ENCODE measurements around the gene LPAR2.
"Not testable (repeated sequence)": the region's sequence is repeated elsewhere in the genome, so short reads cannot be mapped to it uniquely, and the experiment has no call there.

LPAR2 gene

DNA sequence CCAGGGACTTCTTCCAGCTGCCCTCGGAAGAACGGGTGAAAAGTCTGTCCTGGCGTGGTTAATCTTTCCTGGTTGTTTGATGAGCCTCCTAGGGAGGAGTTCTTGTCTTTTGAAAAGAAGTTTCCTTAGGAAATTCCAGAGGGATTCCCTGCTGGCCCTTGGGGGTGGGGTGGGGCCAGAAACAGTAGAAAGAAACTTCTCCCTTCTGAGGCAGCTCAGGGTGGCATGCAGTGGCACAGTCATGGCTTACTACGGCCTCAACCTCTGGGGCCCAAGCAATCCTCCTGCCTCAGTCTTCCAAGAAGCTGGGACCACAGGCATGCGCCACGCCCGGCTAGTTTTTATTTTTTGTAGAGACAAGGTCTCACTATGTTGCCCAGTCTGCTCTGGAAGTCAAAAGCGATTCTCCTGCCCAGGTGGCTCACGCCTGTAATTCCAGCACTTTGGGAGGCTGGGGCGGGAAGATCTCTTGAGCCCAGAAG, 42.1 kb upstream of the LPAR2 start:
- Histone ChIP-seq H3K27me3 (ENCODE audit: control insufficient read depth, insufficient read depth, low read length) (no peaks in the 10 kb centered on the region), H2AFZ (no peak overlapping the region), H3K9me3 (ENCODE audit: control insufficient read depth, low read length) (no peaks in the 10 kb centered on the region), H3K79me2 (no peaks in the 10 kb centered on the region), H3K4me2 (ENCODE audit: low read length) (peak overlapping the region; percentile 94), H3K4me3 (ENCODE audit: low read depth, low read length) (no peak overlapping the region), H3K36me3 (ENCODE audit: control insufficient read depth, insufficient read depth, low read length) (no peaks in the 10 kb centered on the region), H3K9ac (no peak overlapping the region), H3K27ac (no peak overlapping the region), H3K4me1 (no peaks in the 10 kb centered on the region)
- TF ChIP-seq, protein P1, sequence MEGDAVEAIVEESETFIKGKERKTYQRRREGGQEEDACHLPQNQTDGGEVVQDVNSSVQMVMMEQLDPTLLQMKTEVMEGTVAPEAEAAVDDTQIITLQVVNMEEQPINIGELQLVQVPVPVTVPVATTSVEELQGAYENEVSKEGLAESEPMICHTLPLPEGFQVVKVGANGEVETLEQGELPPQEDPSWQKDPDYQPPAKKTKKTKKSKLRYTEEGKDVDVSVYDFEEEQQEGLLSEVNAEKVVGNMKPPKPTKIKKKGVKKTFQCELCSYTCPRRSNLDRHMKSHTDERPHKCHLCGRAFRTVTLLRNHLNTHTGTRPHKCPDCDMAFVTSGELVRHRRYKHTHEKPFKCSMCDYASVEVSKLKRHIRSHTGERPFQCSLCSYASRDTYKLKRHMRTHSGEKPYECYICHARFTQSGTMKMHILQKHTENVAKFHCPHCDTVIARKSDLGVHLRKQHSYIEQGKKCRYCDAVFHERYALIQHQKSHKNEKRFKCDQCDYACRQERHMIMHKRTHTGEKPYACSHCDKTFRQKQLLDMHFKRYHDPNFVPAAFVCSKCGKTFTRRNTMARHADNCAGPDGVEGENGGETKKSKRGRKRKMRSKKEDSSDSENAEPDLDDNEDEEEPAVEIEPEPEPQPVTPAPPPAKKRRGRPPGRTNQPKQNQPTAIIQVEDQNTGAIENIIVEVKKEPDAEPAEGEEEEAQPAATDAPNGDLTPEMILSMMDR (IDR thresholded peaks at IDR 0.05) = no peak

GRCh38 chr19:19668230-19669012, 40.4 kb upstream of the LPAR2 start, which contains the start of gene ZNF101:
TSS of gene ZNF101 (plus strand) at chr19:19668839. CDS start at chr19:19668964, 125 bp downstream.
- Histone ChIP-seq H3K9ac (peak within 1 kb of the TSS; percentile 38), H3K4me1 (no peaks in the 10 kb centered on the region), H3K27ac (peak within 1 kb of the TSS; percentile 65), H3K9me3 (ENCODE audit: control insufficient read depth, low read length) (no peaks in the 10 kb centered on the region), H3K4me3 (ENCODE audit: low read depth, low read length) (peak within 1 kb of the TSS; percentile 87), H3K36me3 (ENCODE audit: control insufficient read depth, insufficient read depth, low read length) (no peaks in the 10 kb centered on the region), H3K27me3 (ENCODE audit: control insufficient read depth, insufficient read depth, low read length) (no peaks in the 10 kb centered on the region), H2AFZ (peak within 1 kb of the TSS; percentile 95), H3K4me2 (ENCODE audit: low read length) (peak within 1 kb of the TSS; percentile 94), H3K79me2 (no peaks in the 10 kb centered on the region)
- TF ChIP-seq, protein P1 (IDR thresholded peaks at IDR 0.05) = no peak

DNA sequence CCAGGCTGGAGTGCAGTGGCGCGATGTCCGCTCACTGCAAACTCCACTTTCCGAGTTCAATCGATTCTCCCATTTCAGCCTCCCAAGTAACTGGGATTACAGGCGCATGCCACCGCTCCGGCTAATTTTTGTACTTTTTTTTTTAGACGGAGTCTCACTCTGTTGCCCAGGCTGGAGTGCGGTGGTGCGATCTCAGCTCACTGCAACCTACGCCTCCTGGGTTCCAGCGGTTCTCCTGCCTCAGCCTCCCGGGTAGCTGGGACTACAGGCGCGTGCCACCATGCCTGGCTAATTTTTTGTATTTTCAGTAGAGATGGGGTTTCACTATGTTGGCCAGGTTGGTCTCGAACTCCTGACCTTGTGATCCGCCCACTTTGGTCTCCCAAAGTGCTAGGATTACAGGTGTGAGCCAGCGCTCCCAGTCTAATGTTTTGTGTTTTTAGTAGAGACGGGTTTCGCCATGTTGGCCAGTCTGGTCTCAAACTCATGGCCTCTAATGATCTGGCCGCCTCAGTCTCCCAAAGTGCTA, 37.5 kb upstream of the LPAR2 start:
- not testable (repeated sequence) for H3K9me3 ChIP-seq (ENCODE audit: control insufficient read depth, low read length); H3K4me3 ChIP-seq (ENCODE audit: low read depth, low read length); H3K36me3 ChIP-seq (ENCODE audit: control insufficient read depth, insufficient read depth, low read length); H3K27me3 ChIP-seq (ENCODE audit: control insufficient read depth, insufficient read depth, low read length); H3K27ac ChIP-seq; H2AFZ ChIP-seq; H3K4me1 ChIP-seq; H3K79me2 ChIP-seq; H3K9ac ChIP-seq; H3K4me2 ChIP-seq (ENCODE audit: low read length)

DNA sequence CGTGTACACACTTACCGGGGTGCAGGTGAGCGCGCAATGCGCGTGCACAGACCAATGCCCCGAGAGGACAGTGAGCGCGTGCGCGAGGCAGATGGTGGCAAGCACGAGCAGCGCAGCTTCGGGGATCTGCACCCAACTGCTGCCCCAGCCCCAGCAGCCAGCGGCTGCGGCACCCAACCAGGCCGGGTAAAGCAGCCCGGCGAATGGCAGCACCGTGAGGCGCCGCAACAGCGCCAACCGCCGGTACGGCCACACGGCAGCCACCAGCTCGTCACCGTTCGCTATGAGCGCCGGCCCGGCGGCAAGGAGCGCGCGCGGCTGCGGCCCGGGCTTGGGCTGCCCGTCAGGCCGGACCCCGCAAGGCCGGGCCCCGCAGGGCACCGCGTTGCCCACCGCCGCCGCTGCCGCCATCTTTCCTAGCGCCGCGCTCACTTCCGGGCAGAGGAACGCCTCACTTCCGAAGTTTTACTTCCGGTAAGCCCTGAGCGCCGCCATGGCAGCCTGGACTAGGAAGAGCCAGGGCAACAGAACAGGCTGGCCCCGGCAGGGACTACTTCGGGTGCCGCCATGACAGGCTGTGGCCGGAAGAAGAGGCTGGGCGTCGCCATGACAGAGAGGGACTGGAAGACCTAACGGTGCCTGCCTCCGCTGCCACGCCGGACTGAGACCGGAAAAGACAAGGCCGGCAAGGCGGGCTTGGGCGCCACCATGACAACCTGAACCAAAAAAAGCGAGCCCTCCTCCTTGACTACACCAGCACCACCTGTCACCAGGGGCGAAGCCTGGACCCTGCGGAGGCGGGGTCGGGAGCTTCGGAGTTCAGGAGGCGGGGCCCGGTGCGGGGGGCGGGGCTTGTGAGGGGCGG, 35.5 kb upstream of the LPAR2 start, which contains the start of gene ATP13A1:
TSS of gene ATP13A1 (minus strand) at position 421 of the 865 bp plus-strand sequence. CDS start at position 411, 10 bp downstream.
- H2AFZ ChIP-seq = peak within 1 kb of the TSS; percentile 71
- TF ChIP-seq, protein P1 (IDR thresholded peaks at IDR 0.05) = no peak

GRCh38 chr19:19662871-19663255, 34.8 kb upstream of the LPAR2 start:
- Histone ChIP-seq H2AFZ (peak overlapping the region; percentile 71), H3K79me2 (peaks cover 4% of the 10 kb centered on the region), H3K27me3 (ENCODE audit: control insufficient read depth, insufficient read depth, low read length) (no peaks in the 10 kb centered on the region), H3K9ac (no peak overlapping the region), H3K36me3 (ENCODE audit: control insufficient read depth, insufficient read depth, low read length) (no peaks in the 10 kb centered on the region), H3K4me2 (ENCODE audit: low read length) (peak overlapping the region; percentile 98), H3K4me3 (ENCODE audit: low read depth, low read length) (peak overlapping the region; percentile 81), H3K27ac (peak overlapping the region; percentile 88), H3K4me1 (peaks cover 10% of the 10 kb centered on the region), H3K9me3 (ENCODE audit: control insufficient read depth, low read length) (no peaks in the 10 kb centered on the region)
- TF ChIP-seq, protein P1 (IDR thresholded peaks at IDR 0.05) = no peak

More for the DNA sequence above, 35.5 kb upstream of the LPAR2 start, which contains the start of gene ATP13A1:
- H3K4me1 ChIP-seq = peaks cover 10% of the 10 kb centered on the region
- no peak within 1 kb of the TSS for H3K9ac ChIP-seq
- peaks cover 4% of the 10 kb centered on the region for H3K79me2 ChIP-seq
- H3K9me3 ChIP-seq (ENCODE audit: control insufficient read depth, low read length) = no peaks in the 10 kb centered on the region
- H3K4me3 ChIP-seq (ENCODE audit: low read depth, low read length) = peak within 1 kb of the TSS; percentile 81
- peak within 1 kb of the TSS; percentile 98 for H3K4me2 ChIP-seq (ENCODE audit: low read length)
- H3K27ac ChIP-seq = peak within 1 kb of the TSS; percentile 88
- H3K36me3 ChIP-seq (ENCODE audit: control insufficient read depth, insufficient read depth, low read length) = no peaks in the 10 kb centered on the region
- H3K27me3 ChIP-seq (ENCODE audit: control insufficient read depth, insufficient read depth, low read length) = no peaks in the 10 kb centered on the region
